NOMO-1 (cell line): ENCODE results near the gene UNC119.
"Not testable (repeated sequence)": the region's sequence is repeated elsewhere in the genome, so short reads cannot be mapped to it uniquely, and the experiment has no call there.

Experiments
- DNase-seq, 2 experiments: peaks; one replicate each; lab custom pipeline; 2025; ENCODE audit not compliant: unreplicated experiment in 2 of 2; lab: John Stamatoyannopoulos, UW

UNC119 gene

GRCh38 chr17:28552176-28552999 is at the start of gene UNC119:
UNC119 (minus strand) TSS chr17:28552624; CDS start chr17:28552557, 67 bp downstream.
- DNase-seq, result peak; percentile 61 to 82

- peak; percentile 68 to 87 for DNase-seq
Measured at GRCh38 chr17:28599311-28600184, 47.1 kb upstream of the UNC119 start.

GRCh38 chr17:28598799-28599310 is 46.4 kb upstream of the UNC119 start, which contains the start of gene SPAG5:
SPAG5 (minus strand) TSS chr17:28599025; CDS start chr17:28598946, 79 bp downstream.
- DNase-seq, result peak; percentile 91 to 93

GRCh38 chr17:28598389-28598788 is 46.0 kb upstream of the UNC119 start:
- no peak for DNase-seq

DNA sequence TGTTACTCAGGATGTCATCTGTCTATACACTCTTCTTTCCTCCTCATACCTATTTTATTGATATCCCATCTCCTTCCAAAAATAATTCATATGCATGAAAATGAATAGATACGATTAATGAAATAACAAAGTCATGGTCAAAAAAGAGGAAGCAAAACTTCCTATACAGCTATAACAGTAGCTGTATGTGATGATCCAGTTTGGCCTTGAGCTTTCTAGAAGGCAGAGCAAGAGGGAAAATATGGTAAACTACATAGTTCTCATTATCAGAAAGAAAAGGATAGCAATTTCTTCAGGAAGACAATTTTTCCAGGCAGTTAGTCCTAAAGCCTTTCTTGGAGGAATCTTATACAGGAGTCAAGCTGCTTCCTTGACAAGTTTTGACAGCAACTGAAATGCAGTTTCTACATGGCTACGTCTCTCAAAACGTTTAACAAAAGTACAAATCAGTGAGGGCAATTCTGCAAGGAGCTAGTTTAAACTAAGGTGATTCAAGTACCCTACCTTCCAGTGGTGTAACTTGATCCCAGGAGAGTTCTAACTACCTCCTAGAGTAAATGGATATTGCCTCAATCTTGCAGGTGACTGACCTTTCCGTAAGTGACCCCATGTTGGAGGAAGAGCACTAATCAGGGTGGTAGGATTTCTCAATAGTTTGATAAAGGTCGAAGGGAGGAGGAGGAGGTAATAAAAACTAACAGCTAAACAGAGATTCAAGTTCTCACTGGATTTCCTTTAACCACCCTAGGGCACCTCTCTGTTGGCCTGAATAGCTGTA is 45.4 kb upstream of the UNC119 start:
- DNase-seq, result peak; percentile 11 to 42

- no peak for DNase-seq
Measured at GRCh38 chr17:28592260-28592659, 39.8 kb upstream of the UNC119 start.

GRCh38 chr17:28585851-28586250 is 33.4 kb upstream of the UNC119 start:
- no peak for DNase-seq

GRCh38 chr17:28584434-28584833 is 32.0 kb upstream of the UNC119 start:
- no peak for DNase-seq

GRCh38 chr17:28582513-28582912 is 30.1 kb upstream of the UNC119 start:
- DNase-seq, result no peak

GRCh38 chr17:28580959-28581358 is 28.5 kb upstream of the UNC119 start:
- no peak for DNase-seq

DNA sequence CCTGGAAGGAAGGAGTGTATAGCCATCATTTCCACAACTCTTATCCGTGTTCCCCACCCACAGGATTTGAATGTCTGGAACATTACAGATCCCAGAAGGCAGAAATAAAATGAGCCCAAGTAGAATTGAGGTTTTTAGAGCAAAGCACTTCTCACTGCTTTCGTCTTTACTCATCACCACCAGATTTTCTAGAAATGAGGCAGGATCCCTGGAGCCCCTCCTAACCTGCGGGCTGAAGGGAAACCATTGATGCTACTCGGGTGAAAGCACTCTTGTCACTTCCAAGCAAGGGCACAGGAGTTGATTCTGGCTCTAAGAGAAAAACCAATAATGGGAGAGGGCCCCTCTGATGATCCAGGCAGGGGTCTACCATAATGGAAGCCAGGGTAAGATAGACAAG is 27.1 kb upstream of the UNC119 start:
- no peak for DNase-seq

DNA sequence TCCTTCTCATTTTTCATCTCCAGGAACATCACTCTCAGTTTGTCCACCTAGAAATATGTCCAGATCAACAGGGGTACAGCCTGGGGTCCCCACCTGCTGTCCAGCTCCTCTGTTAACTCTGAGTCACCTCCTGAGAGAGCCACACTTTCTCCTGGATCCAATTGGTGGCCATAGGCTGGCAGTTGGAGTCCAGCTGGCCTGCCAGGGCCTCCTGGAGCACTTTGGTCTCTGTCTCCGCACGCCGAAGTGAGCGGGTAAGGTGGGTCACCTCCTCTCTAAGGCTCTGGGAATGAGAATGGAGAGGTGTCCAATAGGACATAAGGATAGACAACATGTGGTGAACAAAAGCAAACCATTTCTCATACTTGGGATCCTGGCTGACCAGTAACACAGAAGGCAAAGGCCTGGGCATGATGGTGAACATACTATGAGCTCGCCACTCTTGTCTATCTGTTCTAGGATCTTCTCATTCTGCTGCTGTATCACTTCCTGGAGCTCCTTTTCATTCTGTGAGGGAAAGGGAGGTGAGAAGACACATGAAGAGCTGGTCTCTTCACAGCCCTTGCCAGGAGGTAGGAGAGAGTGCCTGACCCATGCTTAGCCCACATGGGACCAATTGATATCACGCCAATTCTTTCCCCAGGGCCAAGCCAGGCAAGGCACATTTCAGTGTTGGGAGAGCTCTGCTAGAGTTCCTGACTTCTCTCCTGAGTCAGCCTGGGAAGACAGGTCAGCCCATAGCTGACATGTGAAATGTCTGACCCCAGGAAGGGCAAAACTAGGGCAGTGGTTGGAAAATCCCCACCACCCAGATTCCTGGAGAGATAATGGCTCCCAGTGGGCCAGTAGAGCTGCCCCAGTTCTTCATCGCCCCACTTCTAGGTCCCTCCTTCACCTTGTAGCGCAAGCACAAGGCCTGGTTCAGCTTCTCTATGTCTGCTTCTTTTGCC is 26.1 kb upstream of the UNC119 start:
- no peak for DNase-seq

- DNase-seq, result no peak
Measured at GRCh38 chr17:28577466-28577824, 25.0 kb upstream of the UNC119 start.

GRCh38 chr17:28576758-28577465 is 24.5 kb upstream of the UNC119 start, which contains the start of gene ALDOC:
ALDOC (minus strand) TSS chr17:28576895; CDS start chr17:28575532, 1,363 bp downstream.
- DNase-seq, result peak; percentile 85 to 94

- not testable (repeated sequence) for DNase-seq
Measured at GRCh38 chr17:28576016-28576415, 23.6 kb upstream of the UNC119 start.

- DNase-seq, result no peak
Measured at GRCh38 chr17:28575126-28575795, 22.8 kb upstream of the UNC119 start.

- DNase-seq, result no peak
Measured at GRCh38 chr17:28574526-28574925, 22.1 kb upstream of the UNC119 start.

DNA sequence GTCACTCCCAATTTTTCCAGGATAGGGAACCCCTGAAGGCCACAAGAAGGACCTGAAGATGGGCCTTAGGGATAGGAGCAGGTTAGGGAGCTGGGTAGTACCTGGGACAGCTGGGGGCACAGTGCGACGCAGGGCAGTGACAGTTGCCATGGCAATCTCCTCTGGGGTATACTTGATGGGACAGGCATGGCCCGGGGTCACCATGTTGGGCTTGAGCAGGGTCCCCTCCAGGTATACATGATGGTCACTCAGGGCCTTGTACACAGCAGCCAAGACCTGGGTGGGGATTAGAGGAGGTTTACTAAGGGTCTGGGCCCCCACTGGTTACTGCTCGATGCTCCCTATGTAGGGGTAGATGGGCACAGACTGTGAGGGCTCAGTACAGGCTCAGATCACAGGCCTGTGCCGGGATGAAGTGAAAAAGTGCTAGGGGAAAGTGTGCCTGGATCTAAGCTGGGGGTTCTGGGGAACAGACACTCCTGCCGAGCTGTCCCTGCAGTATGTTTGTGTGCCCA is 21.6 kb upstream of the UNC119 start:
- no peak for DNase-seq
